GM12874 (cell line): Measurements from ENCODE around the gene TP53BP1.

Source experiments
- CTCF ChIP-seq: IDR thresholded peaks from 2 replicates; pipeline ENCODE4 v1.5.1; 2011; ENCODE audit warnings: low read depth, mild to moderate bottlenecking, control low read depth, low read length, moderate library complexity; ENCODE audit not compliant: insufficient read depth

TP53BP1 gene

GRCh38 chr15:43516185-43516584 lies 23.2 kb upstream of the TP53BP1 start:
- TF ChIP-seq CTCF: no peak

- TF ChIP-seq CTCF: no peak
Observed at GRCh38 chr15:43515741-43516140, 22.8 kb upstream of the TP53BP1 start.

- TF ChIP-seq CTCF: peak; percentile 71
Observed at GRCh38 chr15:43514241-43515057, 21.5 kb upstream of the TP53BP1 start.

GRCh38 chr15:43513550-43513949 lies 20.6 kb upstream of the TP53BP1 start:
- no peak for TF ChIP-seq CTCF

GRCh38 chr15:43511012-43511885 lies 18.3 kb upstream of the TP53BP1 start:
- no peak for TF ChIP-seq CTCF

- TF ChIP-seq CTCF: 0 out of 2 replicates have a peak, but pooled peaks have one; percentile 14
Observed at GRCh38 chr15:43510200-43511011, 17.4 kb upstream of the TP53BP1 start.
